ENCODE data around the gene THOC3.
"Not testable (repeated sequence)": the region's sequence is repeated elsewhere in the genome, so short reads cannot be mapped to it uniquely, and the experiment has no call there.

Gene THOC3, protein sequence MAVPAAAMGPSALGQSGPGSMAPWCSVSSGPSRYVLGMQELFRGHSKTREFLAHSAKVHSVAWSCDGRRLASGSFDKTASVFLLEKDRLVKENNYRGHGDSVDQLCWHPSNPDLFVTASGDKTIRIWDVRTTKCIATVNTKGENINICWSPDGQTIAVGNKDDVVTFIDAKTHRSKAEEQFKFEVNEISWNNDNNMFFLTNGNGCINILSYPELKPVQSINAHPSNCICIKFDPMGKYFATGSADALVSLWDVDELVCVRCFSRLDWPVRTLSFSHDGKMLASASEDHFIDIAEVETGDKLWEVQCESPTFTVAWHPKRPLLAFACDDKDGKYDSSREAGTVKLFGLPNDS

GRCh38 chr5:175967471-175968372 lies at the start of gene THOC3:
THOC3 (minus strand) TSS chr5:175968315; CDS start chr5:175968208, 107 bp downstream.
- not testable (repeated sequence) for H3K27ac Mint-ChIP-seq; H3K36me3 Mint-ChIP-seq (ENCODE audit: low read depth)
- H3K4me3 Mint-ChIP-seq: peak within 1 kb of the TSS; percentile 83

DNA sequence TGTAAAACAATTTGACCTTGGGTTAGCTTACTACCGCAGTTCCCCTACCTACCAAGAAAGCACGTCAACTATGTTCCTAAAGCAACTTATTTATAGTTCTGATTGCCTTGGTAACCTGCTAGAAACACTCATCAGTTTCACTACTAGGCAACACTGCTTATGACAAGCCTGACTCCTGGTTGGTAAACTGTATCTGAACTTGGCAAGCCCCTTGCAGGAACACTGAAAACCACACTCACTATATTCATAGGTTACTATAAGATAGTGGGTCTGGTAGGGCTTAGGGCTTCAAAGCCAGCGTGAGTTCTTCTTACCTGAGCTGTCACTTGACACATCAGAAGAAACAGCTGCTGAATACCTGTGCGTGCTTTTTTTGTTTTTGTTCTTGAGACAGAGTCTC lies 49.2 kb upstream of the THOC3 start:
- not testable (repeated sequence) for H3K9me3 Mint-ChIP-seq; H3K27ac Mint-ChIP-seq; H3K4me1 Mint-ChIP-seq (ENCODE audit: low read depth); H3K27me3 Mint-ChIP-seq; H3K36me3 Mint-ChIP-seq (ENCODE audit: low read depth); H3K4me3 Mint-ChIP-seq

More at GRCh38 chr5:175967471-175968372, at the start of gene THOC3:
- not testable (repeated sequence) for H3K27me3 Mint-ChIP-seq; H3K4me1 Mint-ChIP-seq (ENCODE audit: low read depth); H3K9me3 Mint-ChIP-seq

- H3K27ac Mint-ChIP-seq; H3K4me1 Mint-ChIP-seq (ENCODE audit: low read depth); H3K9me3 Mint-ChIP-seq; H3K4me3 Mint-ChIP-seq; H3K27me3 Mint-ChIP-seq; H3K36me3 Mint-ChIP-seq (ENCODE audit: low read depth): not testable (repeated sequence)
Observed at GRCh38 chr5:176014360-176014759, 46.2 kb upstream of the THOC3 start.

DNA sequence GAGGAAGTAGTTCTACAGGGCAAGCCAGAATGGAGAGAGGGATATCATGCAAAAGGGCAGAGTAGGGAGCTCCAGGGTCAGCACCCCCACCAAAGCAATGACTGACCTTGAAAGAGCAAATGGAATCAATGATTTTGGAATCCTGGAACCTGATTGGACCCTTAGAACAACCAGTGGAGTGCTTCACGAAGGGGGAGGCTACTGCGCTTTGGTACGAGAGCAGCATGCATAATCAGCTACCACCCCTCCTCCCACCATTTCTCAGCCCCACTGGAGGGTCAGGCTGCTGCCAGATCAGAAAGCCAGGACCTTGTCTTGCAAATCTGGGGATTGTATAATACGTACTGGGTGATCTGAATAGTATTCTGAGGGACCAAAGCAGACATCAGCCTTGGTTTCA lies 43.0 kb upstream of the THOC3 start:
- H3K4me1 Mint-ChIP-seq (ENCODE audit: low read depth): peaks cover 12% of the 10 kb centered on the region
- not testable (repeated sequence) for H3K36me3 Mint-ChIP-seq (ENCODE audit: low read depth); H3K27ac Mint-ChIP-seq; H3K27me3 Mint-ChIP-seq; H3K4me3 Mint-ChIP-seq; H3K9me3 Mint-ChIP-seq

GRCh38 chr5:176010202-176010601 lies 42.1 kb upstream of the THOC3 start:
- not testable (repeated sequence) for H3K9me3 Mint-ChIP-seq; H3K36me3 Mint-ChIP-seq (ENCODE audit: low read depth); H3K27me3 Mint-ChIP-seq; H3K4me3 Mint-ChIP-seq; H3K27ac Mint-ChIP-seq
- peaks cover 15% of the 10 kb centered on the region for H3K4me1 Mint-ChIP-seq (ENCODE audit: low read depth)

DNA sequence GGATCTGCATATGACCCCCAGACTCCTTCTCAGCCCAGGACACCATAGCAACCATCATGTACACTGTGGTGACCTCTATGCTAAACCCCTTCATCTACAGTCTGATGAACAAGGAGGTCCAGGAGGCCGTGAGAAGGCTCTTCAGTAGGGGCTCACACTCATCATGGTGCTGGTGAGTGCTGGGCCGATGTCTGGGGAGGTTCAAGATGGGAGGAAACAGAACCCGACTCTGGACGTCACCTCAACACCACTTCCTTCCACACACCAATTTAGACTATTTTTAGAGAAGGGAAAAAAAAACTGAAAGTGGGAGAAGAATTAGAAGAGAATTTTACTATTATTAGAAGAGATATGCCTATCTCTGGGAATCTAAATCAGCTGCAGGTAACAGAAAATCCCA lies 39.1 kb upstream of the THOC3 start:
- peaks cover 15% of the 10 kb centered on the region for H3K4me1 Mint-ChIP-seq (ENCODE audit: low read depth)
- H3K9me3 Mint-ChIP-seq; H3K36me3 Mint-ChIP-seq (ENCODE audit: low read depth); H3K27me3 Mint-ChIP-seq: not testable (repeated sequence)
- H3K4me3 Mint-ChIP-seq: peak overlapping the region; percentile 55
- H3K27ac Mint-ChIP-seq: peak overlapping the region; percentile 82

GRCh38 chr5:176006819-176007218 lies 38.7 kb upstream of the THOC3 start:
- Mint-ChIP-seq H3K4me1 (ENCODE audit: low read depth) (peaks cover 15% of the 10 kb centered on the region), H3K4me3 (peak overlapping the region; percentile 55), H3K27ac (peak overlapping the region; percentile 50)
- not testable (repeated sequence) for H3K36me3 Mint-ChIP-seq (ENCODE audit: low read depth); H3K9me3 Mint-ChIP-seq; H3K27me3 Mint-ChIP-seq

DNA sequence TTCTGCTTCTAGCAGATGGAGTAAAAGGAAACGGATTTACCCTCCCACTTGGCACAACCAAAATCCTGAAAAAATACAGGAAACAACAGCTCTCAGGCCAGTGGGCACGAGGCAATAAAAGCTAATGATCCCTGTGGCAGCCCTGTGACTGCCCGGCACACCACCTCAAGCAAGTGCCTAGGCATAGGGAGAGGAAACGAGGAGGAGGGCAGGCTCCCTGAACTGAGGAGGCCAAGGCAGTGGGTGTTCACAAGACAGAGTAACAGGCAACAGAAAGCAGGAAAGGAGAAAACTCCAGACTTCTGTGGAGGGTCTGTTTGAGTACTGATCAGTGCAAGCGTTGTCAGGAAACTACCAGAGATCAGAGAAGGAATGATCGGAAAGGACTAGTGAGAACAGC lies 29.9 kb upstream of the THOC3 start:
- H3K27me3 Mint-ChIP-seq; H3K36me3 Mint-ChIP-seq (ENCODE audit: low read depth); H3K4me1 Mint-ChIP-seq (ENCODE audit: low read depth); H3K27ac Mint-ChIP-seq; H3K4me3 Mint-ChIP-seq; H3K9me3 Mint-ChIP-seq: not testable (repeated sequence)

- H3K9me3 Mint-ChIP-seq; H3K27me3 Mint-ChIP-seq; H3K4me3 Mint-ChIP-seq; H3K4me1 Mint-ChIP-seq (ENCODE audit: low read depth); H3K27ac Mint-ChIP-seq; H3K36me3 Mint-ChIP-seq (ENCODE audit: low read depth): not testable (repeated sequence)
Observed at GRCh38 chr5:175997495-175997894, 29.4 kb upstream of the THOC3 start.

DNA sequence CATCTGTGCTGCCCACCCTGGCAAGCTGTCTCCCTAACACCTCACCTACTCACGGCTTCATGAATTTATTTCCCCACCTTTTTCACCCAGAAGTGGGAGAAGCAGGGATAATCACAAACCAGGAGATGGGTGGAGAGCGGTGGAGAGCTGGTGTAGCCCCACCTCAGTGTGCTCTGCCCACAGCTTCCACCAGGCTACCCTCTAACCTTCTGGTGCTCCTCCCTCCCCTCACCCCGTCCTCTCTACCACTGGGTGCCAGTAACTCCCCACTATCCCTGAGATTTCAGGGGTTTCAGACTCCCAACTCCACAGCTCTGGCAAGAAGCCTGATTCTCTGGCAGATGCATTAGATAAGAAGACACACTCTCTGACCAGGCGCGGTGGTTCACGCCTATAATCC lies 28.7 kb upstream of the THOC3 start:
- not testable (repeated sequence) for H3K4me3 Mint-ChIP-seq; H3K36me3 Mint-ChIP-seq (ENCODE audit: low read depth)

DNA sequence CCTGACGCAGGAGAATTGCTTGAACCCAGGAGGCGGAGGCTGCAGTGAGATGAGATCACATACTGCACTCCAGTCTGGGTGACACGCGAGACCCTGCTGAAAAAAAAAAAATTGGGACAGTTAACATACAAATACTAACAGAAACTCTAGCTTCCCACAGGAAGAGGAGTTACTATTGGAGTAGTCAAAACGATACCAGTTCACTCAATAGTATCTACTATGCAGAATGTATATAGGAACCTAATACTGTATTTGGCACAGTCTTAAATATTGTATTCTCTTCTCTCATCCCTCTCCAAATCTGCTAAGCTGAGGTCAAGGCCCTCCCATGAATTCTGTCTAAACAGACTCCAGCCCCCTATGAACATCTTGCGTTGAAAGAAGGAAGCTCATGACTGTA lies 27.4 kb upstream of the THOC3 start:
- H3K27ac Mint-ChIP-seq; H3K27me3 Mint-ChIP-seq; H3K36me3 Mint-ChIP-seq (ENCODE audit: low read depth); H3K9me3 Mint-ChIP-seq; H3K4me3 Mint-ChIP-seq; H3K4me1 Mint-ChIP-seq (ENCODE audit: low read depth): not testable (repeated sequence)

More for the DNA sequence above, 28.7 kb upstream of the THOC3 start:
- H3K9me3 Mint-ChIP-seq; H3K4me1 Mint-ChIP-seq (ENCODE audit: low read depth); H3K27me3 Mint-ChIP-seq; H3K27ac Mint-ChIP-seq: not testable (repeated sequence)

GRCh38 chr5:175979371-175979995 lies 11.4 kb upstream of the THOC3 start:
- not testable (repeated sequence) for H3K36me3 Mint-ChIP-seq (ENCODE audit: low read depth); H3K9me3 Mint-ChIP-seq; H3K27ac Mint-ChIP-seq; H3K4me3 Mint-ChIP-seq; H3K27me3 Mint-ChIP-seq; H3K4me1 Mint-ChIP-seq (ENCODE audit: low read depth)

- H3K27me3 Mint-ChIP-seq; H3K27ac Mint-ChIP-seq; H3K4me1 Mint-ChIP-seq (ENCODE audit: low read depth); H3K9me3 Mint-ChIP-seq; H3K36me3 Mint-ChIP-seq (ENCODE audit: low read depth): not testable (repeated sequence)
- H3K4me3 Mint-ChIP-seq: peak overlapping the region; percentile 83
Observed at GRCh38 chr5:175968381-175968780, 266 bp upstream of the THOC3 start.

GRCh38 chr5:175962329-175962728 lies 5.8 kb downstream of the THOC3 start:
- H3K27ac Mint-ChIP-seq; H3K4me3 Mint-ChIP-seq; H3K4me1 Mint-ChIP-seq (ENCODE audit: low read depth); H3K27me3 Mint-ChIP-seq; H3K9me3 Mint-ChIP-seq: not testable (repeated sequence)
- H3K36me3 Mint-ChIP-seq (ENCODE audit: low read depth): peaks cover 13% of the 10 kb centered on the region

DNA sequence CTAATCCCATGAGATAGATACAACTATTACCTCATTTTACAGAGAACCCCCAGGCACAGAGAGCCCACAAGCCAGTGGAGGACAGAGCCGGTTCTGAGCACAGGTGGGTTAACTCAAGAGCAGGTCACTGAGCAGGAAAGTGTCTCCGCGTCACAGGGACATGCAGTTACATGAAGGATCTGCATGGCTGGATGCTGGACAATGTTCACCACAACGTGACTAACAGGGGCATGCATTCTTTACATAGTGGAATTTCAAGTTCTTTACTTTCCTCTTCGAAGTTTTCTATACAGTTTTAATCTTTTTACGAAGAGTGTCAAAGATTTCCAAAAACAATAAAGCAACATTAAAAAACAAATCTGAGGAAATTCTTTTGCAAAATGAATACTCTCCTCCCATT lies 7.9 kb downstream of the THOC3 start:
- not testable (repeated sequence) for H3K4me1 Mint-ChIP-seq (ENCODE audit: low read depth); H3K27ac Mint-ChIP-seq; H3K9me3 Mint-ChIP-seq; H3K4me3 Mint-ChIP-seq; H3K27me3 Mint-ChIP-seq
- peaks cover 13% of the 10 kb centered on the region for H3K36me3 Mint-ChIP-seq (ENCODE audit: low read depth)
